GM18526 (cell line): ENCODE measurements around the gene ZNF143.

Source experiments
- POLR2A ChIP-seq: IDR thresholded peaks from 3 replicates; pipeline ENCODE4 v1.6.1; 2011; ENCODE audit not compliant: insufficient read length; ENCODE audit errors: extremely low read depth

ZNF143 gene

GRCh38 chr11:9490376-9490775, 29.6 kb downstream of the ZNF143 start:
- TF ChIP-seq POLR2A: no peak

- no peak for TF ChIP-seq POLR2A
Measured at GRCh38 chr11:9493492-9493891, 32.7 kb downstream of the ZNF143 start.

DNA sequence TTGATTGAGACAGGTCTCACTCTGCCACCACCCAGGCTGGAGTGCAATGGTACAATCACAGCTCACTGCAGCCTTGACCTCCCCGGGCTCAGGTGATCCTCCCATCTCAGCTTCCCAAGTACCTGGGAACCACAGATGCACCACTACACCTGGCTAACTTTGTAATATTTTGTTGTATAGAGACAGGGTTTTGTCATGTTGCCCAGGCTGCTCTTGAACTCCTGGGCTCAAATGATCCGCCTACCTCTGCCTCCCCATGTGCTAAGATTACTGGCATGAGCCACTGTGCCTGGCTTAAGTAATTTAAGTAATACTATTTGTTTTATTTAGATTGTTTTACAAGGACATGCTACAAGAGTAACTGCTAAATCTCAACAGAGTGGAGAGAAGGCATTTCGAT, 33.5 kb downstream of the ZNF143 start:
- TF ChIP-seq POLR2A: no peak

- no peak for TF ChIP-seq POLR2A
Measured at GRCh38 chr11:9495803-9496514, 35.1 kb downstream of the ZNF143 start.

DNA sequence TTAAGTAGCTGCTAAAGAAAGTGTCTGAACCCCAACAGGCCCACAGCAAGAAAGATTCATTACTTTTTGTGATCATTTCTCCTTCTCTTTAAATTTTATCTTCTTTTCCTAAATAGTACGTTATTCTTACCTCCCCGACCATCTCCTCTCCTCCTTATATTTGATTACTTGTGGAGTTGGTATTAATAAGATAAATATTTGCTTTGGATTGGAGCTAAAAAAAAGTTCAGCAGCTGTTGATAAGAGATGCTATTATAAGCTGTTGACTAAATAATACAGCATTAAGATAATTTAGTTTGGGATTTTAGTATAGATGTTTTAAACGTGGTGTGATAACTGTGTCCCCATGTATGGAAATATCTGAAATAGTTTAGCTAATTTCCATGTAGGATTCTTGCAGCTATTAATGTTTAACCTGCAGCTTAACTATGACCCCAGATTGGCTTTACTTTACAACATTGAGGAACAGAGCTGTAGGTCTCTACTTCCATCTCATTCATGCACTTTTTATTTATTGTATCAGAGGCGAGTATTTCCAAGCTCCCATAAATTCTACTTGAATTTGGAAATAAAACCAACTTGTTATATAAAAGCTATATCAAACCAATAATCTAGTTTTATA, 37.8 kb downstream of the ZNF143 start:
- TF ChIP-seq POLR2A: no peak

DNA sequence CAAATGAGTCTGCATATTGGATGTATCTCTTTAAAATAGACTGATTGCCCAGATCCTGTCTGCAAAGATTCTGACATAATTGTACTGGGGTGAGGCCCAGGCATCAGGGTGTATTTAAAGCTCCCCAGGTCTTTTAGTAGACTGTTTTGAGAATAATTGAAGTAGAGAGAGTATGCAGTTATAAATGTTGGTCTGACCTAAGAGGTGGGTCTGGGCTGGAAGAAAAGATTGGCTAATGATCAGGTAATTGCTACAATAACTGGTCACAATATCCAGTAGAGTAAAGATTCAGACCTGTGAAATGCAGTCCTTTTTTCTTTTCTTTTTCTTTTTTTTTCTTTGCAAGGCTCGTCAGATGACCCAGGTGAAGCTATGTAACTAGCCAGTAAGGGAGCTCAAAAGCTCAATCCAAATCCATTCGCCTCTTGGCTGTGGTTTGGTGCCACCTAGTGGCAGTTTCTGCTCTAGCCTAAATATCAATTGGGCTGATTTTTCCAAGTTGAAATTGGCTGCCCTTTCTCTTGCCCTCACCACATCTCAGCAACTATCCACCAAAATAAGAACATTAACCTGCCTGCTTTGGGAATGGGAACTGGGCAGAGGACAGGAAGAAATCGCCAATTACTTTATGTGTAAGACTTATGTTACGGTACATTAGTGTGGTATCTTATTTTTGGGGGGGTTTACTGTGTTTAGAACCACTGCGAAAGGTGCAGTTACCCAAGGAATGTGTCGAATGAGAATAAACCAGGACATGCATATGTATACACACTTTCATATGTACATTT, 45.9 kb downstream of the ZNF143 start:
- no peak for TF ChIP-seq POLR2A

DNA sequence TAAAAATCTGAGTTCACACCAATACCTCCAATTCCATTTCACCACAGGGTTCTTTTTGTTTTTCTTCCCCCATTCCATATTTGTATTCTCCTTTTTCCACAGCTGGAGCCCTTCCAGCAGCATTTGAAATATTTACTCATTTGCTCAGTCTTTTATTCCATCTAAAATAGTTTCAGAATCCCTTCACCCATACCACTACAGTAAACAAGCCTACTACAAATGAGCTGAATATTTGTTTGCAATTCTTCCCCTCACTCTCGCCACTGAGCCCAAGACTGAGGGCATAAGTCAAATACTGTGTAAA, 46.4 kb downstream of the ZNF143 start:
- TF ChIP-seq POLR2A: no peak

DNA sequence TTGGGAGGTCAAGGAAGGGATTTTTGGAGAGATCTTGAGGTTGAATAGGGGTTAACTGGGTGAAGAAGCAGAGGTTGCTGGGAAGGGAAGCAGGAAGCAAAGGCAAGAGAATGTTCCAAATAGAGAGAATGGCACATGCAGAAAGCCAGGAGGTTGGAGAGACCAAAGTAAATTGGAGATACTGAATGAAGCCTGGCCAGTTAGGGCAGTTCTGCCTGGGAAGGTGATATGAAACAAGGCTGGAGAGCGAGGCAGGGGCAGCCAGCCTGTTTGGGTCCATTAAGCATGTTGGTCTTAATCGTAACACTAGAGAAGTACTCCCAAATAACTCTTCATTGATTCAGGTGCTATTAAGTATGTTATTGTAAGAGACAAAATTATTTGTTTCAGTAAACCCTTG, 48.2 kb downstream of the ZNF143 start:
- no peak for TF ChIP-seq POLR2A

DNA sequence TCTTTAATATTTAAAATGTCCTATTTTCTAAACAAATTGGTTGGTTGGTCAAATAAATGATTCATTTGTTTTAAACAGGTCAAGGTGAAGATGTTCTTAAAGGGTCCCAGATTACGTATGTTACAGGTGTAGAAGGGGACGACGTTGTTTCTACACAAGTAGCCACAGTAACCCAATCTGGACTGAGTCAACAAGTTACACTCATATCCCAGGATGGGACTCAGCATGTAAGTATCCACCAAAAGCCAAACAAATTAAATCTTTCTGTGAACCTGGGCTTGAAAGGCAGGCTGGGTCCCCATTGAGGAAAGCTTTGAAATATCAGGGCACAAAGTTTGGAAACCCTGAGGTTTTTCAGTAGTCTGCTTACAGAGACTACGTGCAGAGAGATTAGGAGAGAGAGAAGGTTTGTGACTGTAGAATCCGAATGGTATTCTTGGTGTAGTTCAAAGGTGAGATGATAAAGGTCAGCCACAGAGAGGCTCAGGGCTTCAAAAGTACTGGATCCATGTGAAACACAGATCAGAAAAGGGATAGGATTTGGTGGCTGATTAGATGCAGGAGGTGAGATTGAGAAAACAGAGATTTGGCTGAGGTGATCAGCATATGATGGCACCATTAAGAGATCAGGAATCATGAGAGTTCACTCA, 51.7 kb downstream of the ZNF143 start:
- no peak for TF ChIP-seq POLR2A

- no peak for TF ChIP-seq POLR2A
Measured at GRCh38 chr11:9516113-9516512, 55.3 kb downstream of the ZNF143 start.

DNA sequence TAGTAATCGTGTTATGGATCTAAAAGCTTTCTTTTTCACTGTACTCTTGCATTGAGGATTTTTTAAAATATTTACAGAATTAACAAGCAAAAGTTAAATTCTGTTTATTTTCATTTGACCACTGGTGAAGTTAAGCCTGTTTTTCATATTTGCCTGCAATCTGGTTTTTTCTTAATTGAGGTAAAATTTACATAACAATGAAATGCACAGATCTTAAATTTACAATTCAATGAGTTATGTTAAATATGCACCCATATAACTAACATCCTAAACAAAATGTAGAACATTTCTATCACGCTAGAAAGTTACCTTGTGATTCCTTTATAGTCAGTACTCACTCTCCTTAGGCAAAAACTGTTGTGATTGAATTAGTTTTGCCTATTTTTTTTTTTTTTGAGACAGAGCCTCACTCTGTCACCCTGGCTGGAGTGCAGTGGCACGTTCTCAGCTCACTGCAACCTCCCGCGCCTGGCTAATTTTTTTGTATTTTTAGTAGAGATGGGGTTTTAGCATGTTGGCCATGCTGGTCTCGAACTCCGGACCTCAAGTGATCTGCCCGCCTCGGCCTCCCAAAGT, 58.1 kb downstream of the ZNF143 start:
- TF ChIP-seq POLR2A: no peak

DNA sequence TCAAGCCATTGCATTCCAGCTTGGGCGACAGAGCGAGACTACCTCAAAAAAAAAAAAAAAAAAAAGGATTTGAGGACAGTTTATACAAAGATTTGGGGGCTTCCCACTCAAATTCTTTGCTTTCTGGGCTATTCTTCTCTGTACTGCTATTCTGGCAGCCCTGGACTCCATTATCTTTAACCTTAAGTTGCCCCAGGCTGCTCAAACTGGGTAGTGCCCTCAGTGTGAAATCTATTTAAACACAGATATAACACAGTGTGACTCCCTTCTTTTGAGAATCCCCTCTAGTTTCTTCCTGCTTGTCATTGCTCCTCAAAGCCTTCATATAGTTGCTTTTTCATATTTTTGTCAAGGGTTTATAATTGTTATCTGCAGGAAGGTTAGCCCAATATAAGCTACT, 63.2 kb downstream of the ZNF143 start:
- TF ChIP-seq POLR2A: no peak

- no peak for TF ChIP-seq POLR2A
Measured at GRCh38 chr11:9525116-9525515, 64.3 kb downstream of the ZNF143 start.

GRCh38 chr11:9527481-9528135, 66.8 kb downstream of the ZNF143 start:
- TF ChIP-seq POLR2A: no peak

DNA sequence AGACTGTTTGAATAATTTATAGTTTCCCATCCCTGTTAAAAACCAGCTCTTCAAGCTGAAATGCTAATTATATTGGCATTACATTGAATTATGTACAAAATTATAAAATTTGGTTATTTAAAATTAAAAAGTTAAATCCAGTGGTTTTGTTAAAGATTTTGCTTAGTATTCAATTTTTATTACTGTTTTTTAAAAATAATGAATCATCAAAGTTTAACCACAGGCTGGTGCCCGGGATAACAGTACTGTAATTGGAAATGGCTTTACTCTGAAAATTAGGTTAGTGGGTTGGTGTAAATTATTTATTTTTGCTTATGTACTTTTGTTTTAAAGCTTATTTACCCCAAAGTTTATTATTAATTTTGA, 67.3 kb downstream of the ZNF143 start:
- TF ChIP-seq POLR2A: no peak
